Sigmoid colon (tissue), 3 donors: ENCODE results near the gene COPA.

ENCODE experiments used
- CTCF ChIP-seq, 4 experiments: fragments of 450-650 bp in 3 of 4; fragments of 200-600 bp in 1 of 4; IDR thresholded peaks; one replicate each; pipeline ENCODE4 v1.5.1; 2016 to 2019; ENCODE audit warnings: antibody characterized with exemption in 4 of 4, mild to moderate bottlenecking in 3 of 4, moderate library complexity in 2 of 4
- POLR2A ChIP-seq, 2 donors: fragments of 450-650 bp; IDR thresholded peaks; one replicate each; pipeline ENCODE4 v1.6.1; 2016; ENCODE audit warnings: antibody characterized with exemption in 2 of 2, mild to moderate bottlenecking in 2 of 2, moderate library complexity in 2 of 2

GRCh38 chr1:160377585-160378206, 34.6 kb upstream of the COPA start:
- no peak for TF ChIP-seq CTCF (IDR thresholded peaks at IDR 0.05)
- TF ChIP-seq POLR2A (IDR thresholded peaks at IDR 0.05): no peak
